H1 (cell line): Measurements from ENCODE around the gene MED12L. TPM values are rescaled to one million over a fixed set of nuclear protein-coding genes. Genes with fewer than 3 reads are reported as not detected.

Source experiments
- POLR2AphosphoS5 ChIP-seq: IDR thresholded peaks from 2 replicates; pipeline ENCODE4 v1.6.1; 2011; ENCODE audit warnings: low read depth, low read length
- POU5F1 ChIP-seq: IDR thresholded peaks from 2 replicates; pipeline ENCODE4 v1.6.1; 2011; ENCODE audit warnings: low read depth, mild to moderate bottlenecking, low read length, moderate library complexity
- RBBP5 ChIP-seq: IDR thresholded peaks from 2 replicates; pipeline ENCODE4 v1.7.1; 2012; ENCODE audit warnings: low read depth, mild to moderate bottlenecking, inconsistent platforms, low read length, moderate library complexity, borderline replicate concordance
- polyA plus RNA-seq, 7 experiments: library from polyadenylated mRNA; depleted of rRNA in 3 of 7; stranded (reverse) in 5 of 7; unstranded in 2 of 7; fragments of >200 nt in 5 of 7; fragments of 200-250 nt in 2 of 7; gene quantifications; 1 replicate in 5 of 7; 2 replicates in 1 of 7; 4 replicates in 1 of 7; pipeline versions ENCODE4 v1.2.1 to v1.2.3, GENCODE V29; 2011 to 2013; ENCODE audit warnings: missing spikeins in 2 of 7, mixed read lengths in 2 of 7
- total RNA-seq: library from RNA; stranded (reverse); fragmentation: NEBNext Ultra II Directional; extraction: Animal tissue kit (Norgen Biotek cat#: 25700); gene quantifications from 2 replicates; pipeline ENCODE4 v1.2.1, GENCODE V29; 2021
- TF ChIP-seq, protein P1 (sequence below): fragments of 300-600 bp; sonication (generic); IDR thresholded peaks from 2 replicates; pipeline ENCODE4 v1.7.1; 2012; ENCODE audit warnings: low read length, moderate library complexity, mild to moderate bottlenecking, inconsistent platforms; ENCODE audit not compliant: insufficient replicate concordance

The MED12L gene
- total and polyA plus RNA-seq, 2 of the 8 experiments (the other 6 are each of a cell fraction or from before 2014, with no cell fraction given) = 3.6 to 26.2 TPM

GRCh38 chr3:151312972-151313371 lies 227.5 kb downstream of the MED12L start (continued):
- TF ChIP-seq, protein P1, sequence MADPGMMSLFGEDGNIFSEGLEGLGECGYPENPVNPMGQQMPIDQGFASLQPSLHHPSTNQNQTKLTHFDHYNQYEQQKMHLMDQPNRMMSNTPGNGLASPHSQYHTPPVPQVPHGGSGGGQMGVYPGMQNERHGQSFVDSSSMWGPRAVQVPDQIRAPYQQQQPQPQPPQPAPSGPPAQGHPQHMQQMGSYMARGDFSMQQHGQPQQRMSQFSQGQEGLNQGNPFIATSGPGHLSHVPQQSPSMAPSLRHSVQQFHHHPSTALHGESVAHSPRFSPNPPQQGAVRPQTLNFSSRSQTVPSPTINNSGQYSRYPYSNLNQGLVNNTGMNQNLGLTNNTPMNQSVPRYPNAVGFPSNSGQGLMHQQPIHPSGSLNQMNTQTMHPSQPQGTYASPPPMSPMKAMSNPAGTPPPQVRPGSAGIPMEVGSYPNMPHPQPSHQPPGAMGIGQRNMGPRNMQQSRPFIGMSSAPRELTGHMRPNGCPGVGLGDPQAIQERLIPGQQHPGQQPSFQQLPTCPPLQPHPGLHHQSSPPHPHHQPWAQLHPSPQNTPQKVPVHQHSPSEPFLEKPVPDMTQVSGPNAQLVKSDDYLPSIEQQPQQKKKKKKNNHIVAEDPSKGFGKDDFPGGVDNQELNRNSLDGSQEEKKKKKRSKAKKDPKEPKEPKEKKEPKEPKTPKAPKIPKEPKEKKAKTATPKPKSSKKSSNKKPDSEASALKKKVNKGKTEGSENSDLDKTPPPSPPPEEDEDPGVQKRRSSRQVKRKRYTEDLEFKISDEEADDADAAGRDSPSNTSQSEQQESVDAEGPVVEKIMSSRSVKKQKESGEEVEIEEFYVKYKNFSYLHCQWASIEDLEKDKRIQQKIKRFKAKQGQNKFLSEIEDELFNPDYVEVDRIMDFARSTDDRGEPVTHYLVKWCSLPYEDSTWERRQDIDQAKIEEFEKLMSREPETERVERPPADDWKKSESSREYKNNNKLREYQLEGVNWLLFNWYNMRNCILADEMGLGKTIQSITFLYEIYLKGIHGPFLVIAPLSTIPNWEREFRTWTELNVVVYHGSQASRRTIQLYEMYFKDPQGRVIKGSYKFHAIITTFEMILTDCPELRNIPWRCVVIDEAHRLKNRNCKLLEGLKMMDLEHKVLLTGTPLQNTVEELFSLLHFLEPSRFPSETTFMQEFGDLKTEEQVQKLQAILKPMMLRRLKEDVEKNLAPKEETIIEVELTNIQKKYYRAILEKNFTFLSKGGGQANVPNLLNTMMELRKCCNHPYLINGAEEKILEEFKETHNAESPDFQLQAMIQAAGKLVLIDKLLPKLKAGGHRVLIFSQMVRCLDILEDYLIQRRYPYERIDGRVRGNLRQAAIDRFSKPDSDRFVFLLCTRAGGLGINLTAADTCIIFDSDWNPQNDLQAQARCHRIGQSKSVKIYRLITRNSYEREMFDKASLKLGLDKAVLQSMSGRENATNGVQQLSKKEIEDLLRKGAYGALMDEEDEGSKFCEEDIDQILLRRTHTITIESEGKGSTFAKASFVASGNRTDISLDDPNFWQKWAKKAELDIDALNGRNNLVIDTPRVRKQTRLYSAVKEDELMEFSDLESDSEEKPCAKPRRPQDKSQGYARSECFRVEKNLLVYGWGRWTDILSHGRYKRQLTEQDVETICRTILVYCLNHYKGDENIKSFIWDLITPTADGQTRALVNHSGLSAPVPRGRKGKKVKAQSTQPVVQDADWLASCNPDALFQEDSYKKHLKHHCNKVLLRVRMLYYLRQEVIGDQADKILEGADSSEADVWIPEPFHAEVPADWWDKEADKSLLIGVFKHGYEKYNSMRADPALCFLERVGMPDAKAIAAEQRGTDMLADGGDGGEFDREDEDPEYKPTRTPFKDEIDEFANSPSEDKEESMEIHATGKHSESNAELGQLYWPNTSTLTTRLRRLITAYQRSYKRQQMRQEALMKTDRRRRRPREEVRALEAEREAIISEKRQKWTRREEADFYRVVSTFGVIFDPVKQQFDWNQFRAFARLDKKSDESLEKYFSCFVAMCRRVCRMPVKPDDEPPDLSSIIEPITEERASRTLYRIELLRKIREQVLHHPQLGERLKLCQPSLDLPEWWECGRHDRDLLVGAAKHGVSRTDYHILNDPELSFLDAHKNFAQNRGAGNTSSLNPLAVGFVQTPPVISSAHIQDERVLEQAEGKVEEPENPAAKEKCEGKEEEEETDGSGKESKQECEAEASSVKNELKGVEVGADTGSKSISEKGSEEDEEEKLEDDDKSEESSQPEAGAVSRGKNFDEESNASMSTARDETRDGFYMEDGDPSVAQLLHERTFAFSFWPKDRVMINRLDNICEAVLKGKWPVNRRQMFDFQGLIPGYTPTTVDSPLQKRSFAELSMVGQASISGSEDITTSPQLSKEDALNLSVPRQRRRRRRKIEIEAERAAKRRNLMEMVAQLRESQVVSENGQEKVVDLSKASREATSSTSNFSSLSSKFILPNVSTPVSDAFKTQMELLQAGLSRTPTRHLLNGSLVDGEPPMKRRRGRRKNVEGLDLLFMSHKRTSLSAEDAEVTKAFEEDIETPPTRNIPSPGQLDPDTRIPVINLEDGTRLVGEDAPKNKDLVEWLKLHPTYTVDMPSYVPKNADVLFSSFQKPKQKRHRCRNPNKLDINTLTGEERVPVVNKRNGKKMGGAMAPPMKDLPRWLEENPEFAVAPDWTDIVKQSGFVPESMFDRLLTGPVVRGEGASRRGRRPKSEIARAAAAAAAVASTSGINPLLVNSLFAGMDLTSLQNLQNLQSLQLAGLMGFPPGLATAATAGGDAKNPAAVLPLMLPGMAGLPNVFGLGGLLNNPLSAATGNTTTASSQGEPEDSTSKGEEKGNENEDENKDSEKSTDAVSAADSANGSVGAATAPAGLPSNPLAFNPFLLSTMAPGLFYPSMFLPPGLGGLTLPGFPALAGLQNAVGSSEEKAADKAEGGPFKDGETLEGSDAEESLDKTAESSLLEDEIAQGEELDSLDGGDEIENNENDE = no peak
- no peak for TF ChIP-seq POU5F1
- no peak for TF ChIP-seq RBBP5
- no peak for TF ChIP-seq POLR2AphosphoS5
